HG02973 (cell line): Measurements from ENCODE around the gene FCER2.

Experiments
- ATAC-seq: cut with Tn5 transposase; IDR thresholded peaks from one replicate; pipeline ENCODE4 v1.9.1; 2021; ENCODE audit warnings: moderate library complexity; ENCODE audit not compliant: unreplicated experiment

FCER2 gene

DNA sequence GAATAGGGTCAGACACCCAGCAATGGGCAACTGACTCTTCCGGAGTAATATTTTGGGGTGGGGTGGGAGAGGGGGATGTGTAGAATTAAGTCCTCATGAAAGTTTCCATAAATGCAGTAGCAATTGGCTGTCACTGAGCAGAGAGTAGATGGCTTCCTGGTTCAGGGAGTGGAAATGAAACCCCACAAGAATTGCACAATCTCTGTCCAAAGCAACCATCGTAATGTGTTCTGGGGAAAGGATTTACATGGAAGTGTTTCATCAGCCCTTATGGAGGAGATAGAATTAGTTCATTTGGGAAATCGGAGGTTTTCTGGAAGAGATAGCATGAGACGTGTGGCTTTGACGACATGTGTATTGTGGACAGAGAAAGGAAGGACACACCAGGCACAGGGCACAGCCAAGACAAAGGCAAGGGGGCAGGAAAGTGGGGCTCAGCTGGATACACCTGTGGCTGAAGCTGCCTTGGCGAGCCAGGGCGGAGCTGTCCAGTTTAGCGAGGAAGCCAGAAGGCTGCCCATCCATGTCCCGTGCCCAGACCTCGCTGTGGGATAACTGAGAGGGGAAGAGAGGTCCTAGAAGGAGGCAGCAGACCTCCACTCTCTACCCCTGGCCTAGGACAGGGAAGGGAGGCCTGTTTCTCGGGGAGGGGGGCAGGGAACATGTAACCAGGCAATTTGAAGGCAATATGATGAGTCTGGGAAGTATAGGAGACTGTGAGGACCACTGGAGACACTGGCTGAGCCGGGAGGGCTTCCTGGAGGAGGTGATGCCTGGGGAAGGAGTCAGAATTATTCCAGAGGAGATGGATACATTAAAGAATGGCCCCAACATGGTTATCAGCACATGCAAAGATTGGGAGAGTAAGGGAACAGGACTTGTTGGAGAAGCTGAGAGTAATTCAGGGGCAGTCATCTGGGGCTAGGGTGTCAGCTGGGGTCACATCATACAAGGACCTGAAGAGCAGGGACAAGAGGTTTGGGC, 32.6 kb upstream of the FCER2 start:
- ATAC-seq, result no peak

DNA sequence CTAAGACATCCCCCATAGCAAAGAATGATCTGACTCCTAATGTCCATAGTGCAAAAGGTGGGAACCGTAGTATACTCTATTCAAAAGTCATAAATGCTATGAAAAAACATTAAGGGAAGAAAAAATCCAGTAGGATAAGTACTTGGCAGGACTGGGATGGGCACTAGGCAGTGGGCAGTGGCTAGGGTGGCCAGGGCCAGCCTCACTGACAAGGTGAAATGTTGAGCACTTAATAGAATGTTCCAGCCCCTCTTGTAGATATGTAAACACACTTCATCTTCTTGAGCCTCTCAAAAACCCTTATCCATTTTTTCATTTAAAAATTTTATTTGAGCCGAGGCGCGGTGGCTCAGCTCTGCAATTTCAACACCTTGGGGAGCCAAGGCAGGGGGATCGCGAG, 31.4 kb upstream of the FCER2 start:
- ATAC-seq, result no peak

DNA sequence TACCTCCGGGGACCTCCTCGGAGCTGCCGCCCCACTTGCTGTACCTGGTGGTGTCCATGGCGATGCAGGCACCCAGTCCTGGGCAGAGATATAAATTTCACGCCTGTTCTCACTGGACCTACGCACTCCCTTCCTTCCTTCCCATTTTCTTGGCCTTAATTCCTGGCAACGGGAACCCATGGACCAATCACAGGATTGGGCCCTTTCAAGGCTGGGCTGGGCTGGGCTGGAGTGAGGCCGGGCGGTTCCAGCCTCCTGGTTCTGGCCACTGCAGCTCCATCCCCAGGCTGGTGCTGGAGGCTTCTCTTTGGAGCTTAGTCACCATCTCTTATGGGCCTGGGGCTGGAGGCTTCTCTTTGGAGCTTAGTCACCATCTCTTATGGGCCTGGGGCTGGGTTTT, 30.1 kb upstream of the FCER2 start, which contains the start of gene CLEC4G:
TSS of gene CLEC4G (minus strand) at position 66 of the 400 bp plus-strand sequence. CDS start at position 58, 8 bp downstream.
- no peak for ATAC-seq

DNA sequence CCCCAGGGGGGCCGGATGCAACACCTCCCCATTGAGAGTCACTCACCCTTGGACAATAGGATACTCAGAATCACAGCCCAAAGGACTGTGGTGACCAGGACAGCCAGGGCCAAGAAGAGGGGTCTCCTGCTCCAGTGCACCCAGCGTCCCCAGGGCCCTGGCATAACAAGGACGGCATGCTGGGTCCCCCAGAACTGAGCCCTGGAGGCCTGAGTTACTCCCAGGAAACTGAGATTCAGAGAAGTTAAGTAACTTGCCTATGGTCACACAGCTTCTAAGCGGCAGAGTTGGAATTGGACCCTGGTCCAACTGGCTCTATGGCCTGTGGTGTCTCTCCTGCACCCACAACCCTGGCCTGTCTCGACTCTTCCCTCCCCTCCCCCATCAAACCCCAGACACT, 29.7 kb upstream of the FCER2 start:
- ATAC-seq, result no peak

DNA sequence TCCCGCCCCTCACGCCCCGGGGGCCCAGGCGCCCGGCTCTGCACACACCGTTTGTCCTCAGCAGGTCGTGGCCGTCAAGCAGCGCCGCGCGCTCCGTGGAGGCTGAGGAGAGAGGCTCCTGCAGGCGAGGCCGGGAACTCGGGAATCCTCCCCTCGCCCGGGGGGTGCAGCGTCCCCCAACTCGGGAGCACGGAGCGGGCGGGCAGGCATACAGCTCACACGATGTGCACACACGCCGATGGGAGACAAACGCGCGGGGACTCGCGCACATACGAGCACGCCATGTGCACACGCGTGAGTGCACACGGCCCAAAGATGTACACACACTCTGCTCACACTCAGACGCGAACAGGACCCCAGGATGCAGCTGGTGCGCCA, 29.3 kb upstream of the FCER2 start:
- no peak for ATAC-seq

DNA sequence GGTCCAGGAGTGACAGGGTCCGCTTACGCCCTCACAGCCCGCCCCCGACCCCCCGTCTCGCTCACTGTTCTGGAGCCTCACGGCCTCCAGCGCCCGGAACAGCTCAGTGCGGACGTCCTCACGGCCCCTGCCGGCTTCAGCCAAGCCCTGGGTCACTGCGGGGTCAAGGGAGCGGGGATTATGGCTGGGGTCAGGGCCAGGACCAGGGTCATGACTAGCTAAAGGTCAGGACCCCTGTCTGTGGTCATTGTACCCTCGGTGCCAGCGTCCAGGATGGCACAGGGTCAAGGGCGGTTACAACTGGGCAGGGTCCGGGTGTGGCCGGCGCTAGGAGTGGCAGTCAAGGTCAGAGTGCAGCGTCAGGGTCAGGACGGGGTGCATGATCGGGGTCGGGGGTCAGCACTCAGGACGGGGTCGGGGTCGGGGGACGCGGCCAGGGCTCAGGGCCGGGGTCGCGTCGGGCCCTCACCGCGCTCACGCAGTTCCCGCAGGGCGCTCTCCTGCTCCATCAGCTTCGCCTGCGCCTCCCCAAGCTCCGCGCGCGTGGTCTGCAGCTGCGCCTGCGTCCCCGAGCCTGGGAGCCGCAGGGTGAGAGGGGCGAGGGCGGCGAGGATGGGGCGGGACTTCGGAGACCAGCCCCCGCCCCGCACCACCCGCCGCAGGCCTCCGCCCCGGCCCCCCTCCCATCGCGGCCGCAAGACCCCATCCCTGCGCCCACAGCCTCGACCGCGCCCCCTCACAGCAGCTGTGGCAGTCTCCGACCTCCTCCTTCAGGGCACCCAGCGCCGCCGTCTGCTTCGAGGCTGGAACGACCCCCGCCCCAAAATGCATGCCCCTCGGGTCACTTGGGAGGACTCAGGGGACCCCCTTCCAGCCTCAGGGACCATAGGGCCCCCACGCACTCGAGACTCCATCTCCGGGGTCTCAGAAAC, 28.6 kb upstream of the FCER2 start:
- no peak for ATAC-seq

DNA sequence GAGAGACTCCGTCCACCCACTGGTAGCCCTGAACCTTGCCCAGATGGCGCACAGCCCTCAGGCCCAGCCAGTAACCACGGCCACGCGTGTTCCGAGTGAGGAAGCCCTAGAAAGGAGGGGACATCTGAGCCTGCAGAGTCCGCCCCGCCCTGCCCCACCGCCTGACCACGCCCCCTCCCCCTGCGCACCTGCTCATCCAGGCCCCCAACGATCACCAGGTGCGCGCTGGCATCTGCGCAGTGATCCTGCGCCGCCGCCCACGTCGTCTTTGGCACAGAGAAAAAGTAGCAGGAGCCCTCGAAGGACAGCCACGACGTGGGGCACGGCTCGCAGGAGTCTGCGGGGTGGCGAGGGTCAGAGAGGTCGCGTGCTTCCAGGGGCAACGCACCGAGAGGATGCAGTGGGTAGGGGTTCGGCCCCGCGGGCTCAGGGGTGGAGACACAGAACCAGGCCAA, 27.9 kb upstream of the FCER2 start:
- no peak for ATAC-seq

DNA sequence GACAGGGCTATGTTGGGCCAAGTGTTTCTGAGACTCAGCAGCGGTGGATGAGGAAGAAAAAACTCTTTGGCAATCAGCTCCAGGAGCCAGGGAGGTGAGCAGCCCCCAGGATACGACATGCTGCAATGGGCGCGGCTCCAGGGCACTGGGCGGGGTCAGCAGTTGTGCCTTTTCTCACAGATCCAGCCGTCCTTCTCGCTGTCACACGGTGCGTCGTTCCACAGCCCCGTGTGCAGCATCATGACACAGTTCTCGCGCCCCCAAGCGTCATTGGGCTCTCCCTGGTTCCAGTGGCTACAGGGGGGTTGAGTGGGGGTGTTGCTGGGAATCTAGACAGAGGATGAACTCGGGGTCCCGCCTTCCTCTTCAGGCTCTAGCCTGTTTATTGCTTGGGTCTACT, 27.3 kb upstream of the FCER2 start:
- ATAC-seq, result no peak

DNA sequence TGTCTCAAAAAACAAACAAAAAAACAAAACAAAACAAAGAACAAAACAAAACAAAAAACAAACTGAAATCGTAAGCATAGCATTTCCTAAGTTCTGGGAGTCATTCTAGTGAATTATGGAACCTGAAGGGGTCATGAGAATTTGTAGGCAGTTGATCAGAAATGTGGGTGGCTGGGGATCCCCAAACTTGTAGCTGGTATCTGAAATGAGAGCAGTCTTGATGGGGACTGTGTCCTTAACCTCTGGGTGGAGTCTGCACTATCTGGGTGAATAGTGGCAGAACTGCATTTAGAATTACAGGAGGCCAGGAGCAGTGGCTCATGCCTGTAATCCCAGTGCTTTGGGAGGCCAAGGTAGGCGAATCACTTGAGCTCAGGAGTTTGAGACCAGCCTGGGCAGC, 23.9 kb upstream of the FCER2 start:
- no peak for ATAC-seq

DNA sequence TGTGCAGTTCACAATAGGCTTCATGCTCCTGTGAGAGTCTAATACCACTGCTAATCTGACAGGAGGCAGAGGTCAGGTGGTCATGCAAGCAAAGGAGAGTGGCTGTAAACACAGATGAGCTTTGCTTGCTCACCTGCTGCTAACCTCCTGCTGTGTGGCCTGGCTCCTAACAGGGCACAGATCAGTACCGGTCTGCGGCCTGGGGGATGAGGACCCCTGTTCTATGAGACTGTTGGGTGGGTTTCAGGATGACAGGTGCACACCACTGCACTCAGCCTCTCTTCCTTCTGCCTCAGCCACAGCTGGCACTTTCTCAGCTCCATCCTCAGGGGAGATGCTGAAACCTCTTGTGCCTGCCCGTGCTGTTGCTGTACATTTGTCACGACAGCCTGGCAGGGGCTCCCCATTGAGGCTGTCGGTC, 20.3 kb upstream of the FCER2 start:
- ATAC-seq, result no peak

DNA sequence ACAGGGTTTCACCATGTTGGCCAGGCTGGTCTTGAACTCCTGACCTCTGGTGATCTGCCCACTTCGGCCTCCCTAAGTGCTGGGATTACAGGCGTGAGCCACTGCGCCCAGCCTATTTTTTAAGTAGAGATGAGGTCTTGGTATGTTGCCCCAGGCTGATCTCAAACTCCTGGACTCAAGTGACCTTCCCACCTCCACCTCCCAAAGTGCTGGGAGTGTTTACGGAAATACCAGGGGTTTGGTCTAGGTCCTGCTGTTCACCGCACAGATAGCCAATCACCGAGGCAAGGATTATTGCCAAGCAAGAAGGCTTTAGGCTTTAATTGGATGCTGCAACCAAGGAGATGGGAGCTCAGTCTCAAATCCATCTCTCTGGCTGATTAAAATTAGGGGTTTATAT, 18.4 kb upstream of the FCER2 start:
- ATAC-seq, result no peak

DNA sequence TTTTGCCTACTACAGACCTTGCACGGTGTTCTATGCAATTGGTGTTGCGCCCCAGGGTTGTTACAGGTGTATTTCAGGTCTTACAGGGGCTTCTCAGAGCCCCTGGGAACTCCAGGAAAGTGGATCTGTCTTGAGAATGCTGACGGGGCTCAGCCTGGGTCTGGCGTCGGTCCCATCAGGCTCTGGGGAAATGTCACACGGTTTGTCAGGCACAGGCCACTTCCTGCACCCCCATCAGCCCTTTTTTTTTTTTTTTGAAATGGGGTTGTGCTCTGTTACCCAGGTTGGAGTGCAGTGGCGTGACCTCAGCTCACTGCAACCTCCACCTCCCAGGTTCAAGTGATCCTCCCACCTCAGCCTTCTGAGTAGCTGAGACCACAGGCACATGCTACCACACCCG, 16.7 kb upstream of the FCER2 start:
- ATAC-seq, result no peak

DNA sequence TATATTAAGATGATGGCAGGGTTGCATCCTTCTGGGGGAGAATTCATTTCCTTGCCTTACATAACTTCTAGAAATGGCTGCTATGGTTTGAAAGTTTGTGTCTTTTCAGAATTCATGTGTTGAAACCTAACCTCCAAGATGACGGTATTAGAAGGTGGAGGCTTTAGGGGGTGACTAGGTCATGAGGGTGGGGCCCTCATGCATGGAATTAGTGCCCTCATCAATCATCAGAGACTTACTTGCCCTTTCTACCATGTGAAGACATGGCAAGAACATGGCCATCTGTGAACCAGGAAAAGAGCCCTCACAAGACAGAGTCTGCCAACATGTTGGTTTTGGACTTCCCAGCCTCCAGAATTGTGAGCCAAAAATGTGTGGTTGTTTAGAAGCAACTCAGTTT, 14.8 kb upstream of the FCER2 start:
- no peak for ATAC-seq

DNA sequence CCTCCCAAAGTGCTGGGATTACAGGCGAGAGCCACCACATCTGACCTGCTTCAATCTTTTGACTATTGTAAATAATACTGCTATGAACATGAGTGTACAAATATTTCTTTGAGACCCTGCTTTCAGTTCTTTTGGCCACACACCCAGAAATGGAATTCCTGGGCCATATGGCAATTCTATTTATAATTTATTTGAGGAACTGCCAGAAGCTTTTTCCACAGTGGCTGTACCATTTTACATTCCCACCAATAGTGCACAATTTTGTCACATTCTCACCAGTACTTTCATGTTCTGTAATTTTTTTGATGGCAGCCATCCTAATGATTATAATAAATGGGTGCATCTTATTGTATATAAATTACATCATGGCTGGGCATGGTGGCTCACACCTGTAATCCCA, 13.7 kb upstream of the FCER2 start:
- no peak for ATAC-seq

DNA sequence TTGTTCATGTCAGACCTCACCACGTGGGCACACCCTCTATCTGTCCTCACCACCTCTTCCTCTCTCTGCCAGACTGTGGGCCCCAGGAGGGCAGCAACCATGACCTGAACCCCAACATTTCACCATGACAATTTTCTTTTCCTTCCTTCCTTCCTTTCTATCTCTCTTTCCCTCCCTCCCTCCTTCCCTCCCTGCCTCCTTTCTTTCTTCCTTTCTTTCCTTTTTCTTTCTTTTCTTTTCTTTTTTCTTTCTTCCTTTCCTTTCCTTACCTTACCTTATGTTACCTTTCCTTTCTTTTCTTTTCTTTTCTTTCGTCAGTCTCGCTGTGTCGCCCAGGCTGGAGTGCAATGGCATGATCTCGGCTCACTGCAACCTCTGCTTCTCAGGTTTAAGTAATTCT, 8.7 kb upstream of the FCER2 start:
- no peak for ATAC-seq

DNA sequence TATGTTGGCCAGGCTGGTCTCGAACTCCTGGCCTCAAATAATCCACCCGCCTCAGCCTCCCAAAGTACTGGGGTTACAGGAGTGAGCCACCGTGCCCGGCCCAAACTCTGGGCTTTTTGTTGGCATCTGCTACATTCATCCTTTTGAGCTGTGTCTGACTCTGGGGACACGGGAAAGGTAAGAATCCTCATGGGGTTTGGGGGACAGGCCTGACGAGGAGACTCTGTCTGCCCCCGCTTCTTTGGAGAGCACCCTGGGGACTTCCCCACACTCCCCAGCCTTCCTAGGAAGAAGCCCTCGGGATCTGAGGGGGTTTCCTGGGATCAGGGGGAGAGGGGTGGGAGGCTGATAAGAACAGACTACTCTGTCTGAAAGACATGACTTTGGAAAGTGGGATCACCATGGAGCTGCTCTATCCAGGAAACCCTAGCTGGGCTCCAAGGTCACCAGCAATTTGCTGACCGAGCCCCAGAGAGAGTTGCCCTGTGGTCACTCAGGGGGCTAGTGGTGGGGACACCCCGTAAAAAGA, 8.1 kb upstream of the FCER2 start:
- no peak for ATAC-seq

DNA sequence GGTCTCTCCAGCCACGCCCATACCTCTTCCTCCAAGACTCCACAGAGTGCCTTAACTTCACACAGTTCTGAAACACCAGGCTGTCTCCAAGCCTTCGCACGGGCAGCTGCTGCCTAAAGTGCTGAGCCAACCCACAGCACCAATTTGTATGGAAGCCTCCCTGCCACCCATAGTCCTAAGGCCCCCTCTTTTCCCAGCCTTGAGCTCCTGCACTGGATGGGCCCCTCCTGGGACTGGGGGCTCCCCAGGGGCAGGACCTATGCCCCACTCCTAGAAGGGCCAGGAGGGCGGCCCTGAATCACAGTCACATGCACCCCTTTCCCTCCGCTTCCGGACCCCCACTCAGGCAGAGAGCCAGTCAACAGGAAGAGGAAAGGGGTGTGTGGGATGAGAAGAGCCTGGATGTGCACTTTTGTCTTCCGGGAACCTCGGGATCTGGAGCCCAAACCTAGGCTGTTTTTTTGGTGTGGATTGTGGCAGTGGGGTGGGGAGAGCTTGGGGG, 5.1 kb upstream of the FCER2 start:
- no peak for ATAC-seq

DNA sequence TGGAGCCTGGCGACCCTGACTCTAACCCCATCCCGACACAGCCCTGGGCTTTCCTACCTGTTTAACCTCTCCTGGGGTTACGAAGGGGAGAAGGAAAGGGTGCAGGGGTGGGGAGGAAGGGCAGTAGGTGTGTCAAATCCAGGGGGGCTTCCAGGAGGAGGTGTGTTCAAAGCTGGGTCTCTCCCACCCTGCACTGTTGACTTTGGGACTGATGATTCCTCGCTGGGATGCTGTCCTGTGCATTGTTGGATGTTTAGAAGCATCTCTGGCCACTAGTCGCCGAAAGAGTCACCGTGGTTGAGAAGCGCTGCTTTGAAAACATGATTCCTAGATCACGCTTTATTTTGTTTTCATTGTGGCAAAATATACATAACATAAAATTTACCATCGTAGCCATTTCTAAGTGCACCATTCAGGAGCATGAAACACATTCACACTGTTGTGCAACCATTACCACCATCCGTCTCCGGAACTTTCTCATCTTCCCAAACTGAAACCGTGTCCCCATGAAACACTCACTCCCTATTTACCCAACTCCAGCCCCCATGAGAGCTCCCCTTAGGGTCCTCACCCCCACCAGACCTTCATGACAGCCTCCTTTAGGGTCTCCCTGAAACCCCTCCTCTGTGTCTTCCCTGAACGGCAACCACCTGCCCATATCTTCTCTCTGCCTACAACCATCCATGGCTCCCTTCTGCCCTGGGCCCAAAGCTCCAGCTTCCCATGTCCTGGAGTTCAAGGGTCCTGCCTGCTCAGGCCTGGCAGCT, 4.4 kb upstream of the FCER2 start:
- no peak for ATAC-seq

DNA sequence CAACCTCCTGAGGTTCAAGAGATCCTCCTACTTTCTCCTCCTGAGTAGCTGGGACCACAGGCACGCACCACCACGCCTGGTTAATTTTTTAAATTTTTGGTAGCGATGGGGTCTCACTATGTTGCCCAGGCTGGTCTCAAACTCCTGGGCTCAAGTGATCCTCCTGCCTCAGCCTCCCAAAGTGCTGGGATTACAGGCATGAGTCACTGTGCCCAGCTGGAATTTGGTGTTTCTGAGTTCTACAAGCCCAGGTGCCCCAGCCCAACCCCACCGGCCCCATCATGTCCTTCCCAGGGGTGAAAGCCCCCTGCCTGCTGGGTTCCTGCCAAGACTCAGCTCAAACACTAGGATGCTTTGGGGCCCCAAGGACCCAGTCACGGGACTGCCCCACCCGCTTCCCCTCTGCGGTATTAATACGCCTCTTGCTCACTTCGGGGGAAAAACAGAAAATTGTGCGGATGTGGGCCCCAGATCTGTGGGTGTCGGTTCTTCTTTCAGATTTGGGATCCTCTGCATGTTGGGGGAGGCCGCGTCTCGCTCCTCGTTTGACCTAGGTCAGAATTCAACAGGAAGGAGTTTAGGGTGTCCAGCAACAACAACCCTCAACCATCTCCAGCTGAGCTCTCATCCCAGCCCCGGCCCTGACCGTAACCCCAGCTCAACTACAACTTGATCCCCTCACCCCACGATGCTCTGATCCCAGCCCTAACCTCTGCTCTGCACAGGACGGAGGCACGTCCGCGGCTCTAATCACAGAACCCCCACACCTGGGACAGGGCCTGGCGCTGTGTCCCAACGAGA, 3.7 kb upstream of the FCER2 start:
- peak; percentile 40 for ATAC-seq
